ENCODE results near the gene CDKL4. TPM values are rescaled to one million over a fixed set of nuclear protein-coding genes. Genes with fewer than 3 reads are reported as not detected.

The CDKL4 gene
- total RNA-seq, 2 experiments from 2014 or later = 0.75 TPM; not detected in 1

DNA sequence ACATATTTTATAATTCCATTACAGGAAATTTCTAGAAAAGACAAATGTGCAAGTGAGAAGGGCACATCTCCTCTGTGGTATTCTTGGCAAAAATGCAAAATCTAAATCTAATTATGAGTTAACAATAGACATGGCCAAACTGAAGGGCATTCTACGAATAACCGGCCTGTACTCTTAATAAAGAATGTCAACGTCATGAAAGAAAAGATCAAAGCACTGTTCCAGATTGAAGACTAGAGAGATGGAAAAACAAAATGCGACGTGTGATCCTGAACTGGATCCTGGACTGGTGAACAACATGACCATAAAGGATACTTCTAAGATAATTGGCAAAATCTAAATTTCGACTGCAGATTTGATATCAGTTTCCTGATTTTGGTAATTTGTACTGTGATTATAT, 3.0 kb downstream of the CDKL4 start:
- ChIA-PET POLR2A (no interaction called here), CTCF (no interaction called here)
- H3K4me1 Mint-ChIP-seq (ENCODE audit: low read depth) = peaks cover 13% of the 10 kb centered on the region
- intact Hi-C loops (cut with DNase I, micrococcal nuclease) = no loop called here
- H3K9me3 Mint-ChIP-seq = peaks cover 5% of the 10 kb centered on the region
- no peak overlapping the region for H3K4me3 Mint-ChIP-seq
- no peaks in the 10 kb centered on the region for H3K36me3 Mint-ChIP-seq (ENCODE audit: low read depth)
- H3K4me3 ChIP-seq (ENCODE audit: low read length) = no peak overlapping the region
- H3K27ac Mint-ChIP-seq = no peak overlapping the region
- H3K27me3 Mint-ChIP-seq = no peaks in the 10 kb centered on the region
- H3K36me3 ChIP-seq (ENCODE audit: insufficient read depth, low read length) = no peaks in the 10 kb centered on the region
- peaks cover 0 to 4% of the 10 kb centered on the region in 2 experiments for H3K9me3 ChIP-seq (ENCODE audit: control insufficient read depth in 1 of 2, insufficient read depth in 1 of 2, low read length in 2 of 2)
- peaks cover 12% of the 10 kb centered on the region for H3K4me1 ChIP-seq (ENCODE audit: insufficient read depth, low read length)
- no peak overlapping the region for H3K27ac ChIP-seq (ENCODE audit: low read depth in 1 of 2, low read length in 2 of 2)
- TF ChIP-seq, protein P1, sequence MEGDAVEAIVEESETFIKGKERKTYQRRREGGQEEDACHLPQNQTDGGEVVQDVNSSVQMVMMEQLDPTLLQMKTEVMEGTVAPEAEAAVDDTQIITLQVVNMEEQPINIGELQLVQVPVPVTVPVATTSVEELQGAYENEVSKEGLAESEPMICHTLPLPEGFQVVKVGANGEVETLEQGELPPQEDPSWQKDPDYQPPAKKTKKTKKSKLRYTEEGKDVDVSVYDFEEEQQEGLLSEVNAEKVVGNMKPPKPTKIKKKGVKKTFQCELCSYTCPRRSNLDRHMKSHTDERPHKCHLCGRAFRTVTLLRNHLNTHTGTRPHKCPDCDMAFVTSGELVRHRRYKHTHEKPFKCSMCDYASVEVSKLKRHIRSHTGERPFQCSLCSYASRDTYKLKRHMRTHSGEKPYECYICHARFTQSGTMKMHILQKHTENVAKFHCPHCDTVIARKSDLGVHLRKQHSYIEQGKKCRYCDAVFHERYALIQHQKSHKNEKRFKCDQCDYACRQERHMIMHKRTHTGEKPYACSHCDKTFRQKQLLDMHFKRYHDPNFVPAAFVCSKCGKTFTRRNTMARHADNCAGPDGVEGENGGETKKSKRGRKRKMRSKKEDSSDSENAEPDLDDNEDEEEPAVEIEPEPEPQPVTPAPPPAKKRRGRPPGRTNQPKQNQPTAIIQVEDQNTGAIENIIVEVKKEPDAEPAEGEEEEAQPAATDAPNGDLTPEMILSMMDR (IDR thresholded peaks at IDR 0.05) = no peak
- no peaks in the 10 kb centered on the region for H3K27me3 ChIP-seq (ENCODE audit: control insufficient read depth in 1 of 2, insufficient read depth in 2 of 2, low read length in 2 of 2)
- ATAC-seq (ENCODE audit: poor library complexity) (no peak), DNase-seq (no peak)

DNA sequence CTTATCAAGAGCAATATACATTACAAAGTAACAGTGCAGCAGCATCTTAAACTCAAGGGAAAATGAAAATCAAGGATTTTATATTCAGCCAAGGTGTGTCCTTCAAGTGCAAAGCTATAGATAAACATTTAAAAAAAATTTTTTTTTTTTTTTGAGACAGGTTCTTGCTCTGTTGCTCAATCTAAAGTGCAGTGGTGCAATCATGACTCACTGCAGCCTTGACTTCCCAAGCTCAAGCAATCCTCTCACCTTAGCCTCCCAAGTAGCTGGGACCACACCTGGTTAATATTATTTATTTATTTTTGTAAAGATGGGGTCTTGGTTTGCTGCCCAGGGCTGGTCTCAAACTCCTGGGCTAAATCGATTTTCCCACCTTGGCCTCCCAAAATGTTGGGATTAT, 9.0 kb downstream of the CDKL4 start:
- Mint-ChIP-seq H3K27ac (no peak overlapping the region), H3K9me3 (peaks cover 5% of the 10 kb centered on the region)
- intact Hi-C loops (cut with DNase I, micrococcal nuclease) = no loop called here

DNA sequence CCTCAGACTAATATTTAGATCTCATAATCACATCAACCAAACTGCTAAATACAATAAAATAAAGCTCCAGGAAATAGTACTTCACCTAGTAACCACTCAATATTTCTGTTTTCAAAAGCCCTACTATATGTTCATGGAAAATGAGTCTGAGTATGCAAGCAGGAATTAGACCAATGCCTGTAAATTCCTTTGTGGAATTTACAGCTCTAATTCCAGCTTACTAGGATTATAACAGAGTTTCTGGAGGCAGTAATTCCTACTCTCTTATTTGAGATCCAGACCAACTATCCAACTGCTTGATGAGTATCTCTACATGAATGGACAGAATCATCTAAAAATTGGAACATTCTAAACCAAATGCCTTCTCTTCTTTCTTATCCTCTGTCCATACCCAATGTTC, 11.6 kb downstream of the CDKL4 start:
- no peaks in the 10 kb centered on the region for H3K36me3 ChIP-seq (ENCODE audit: insufficient read depth, low read length)
- H3K4me1 ChIP-seq (ENCODE audit: insufficient read depth, low read length) = peaks cover 10% of the 10 kb centered on the region
- H3K27ac Mint-ChIP-seq = no peak overlapping the region
- H3K27me3 ChIP-seq (ENCODE audit: control insufficient read depth in 1 of 2, insufficient read depth in 2 of 2, low read length in 2 of 2) = no peaks in the 10 kb centered on the region
- H3K4me1 Mint-ChIP-seq (ENCODE audit: low read depth) = peaks cover 22% of the 10 kb centered on the region
- no peak overlapping the region for H3K27ac ChIP-seq (ENCODE audit: low read depth in 1 of 2, low read length in 2 of 2)
- H3K9me3 ChIP-seq (ENCODE audit: control insufficient read depth in 1 of 2, insufficient read depth in 1 of 2, low read length in 2 of 2) = no peaks in the 10 kb centered on the region
- TF ChIP-seq, protein P1 (IDR thresholded peaks at IDR 0.05) = no peak
- intact Hi-C loops (cut with DNase I, micrococcal nuclease) = no loop called here
- H3K4me3 Mint-ChIP-seq = no peak overlapping the region
- H3K9me3 Mint-ChIP-seq = peaks cover 5% of the 10 kb centered on the region
- no peaks in the 10 kb centered on the region for H3K27me3 Mint-ChIP-seq
- no peak overlapping the region for H3K4me3 ChIP-seq (ENCODE audit: low read length)
- POLR2A ChIA-PET = no interaction called here
- ATAC-seq (ENCODE audit: poor library complexity) = no peak
- no peak for DNase-seq
- H3K36me3 Mint-ChIP-seq (ENCODE audit: low read depth) = no peaks in the 10 kb centered on the region
- CTCF ChIA-PET = interaction anchor here (0.7 kb wide), 1 partner anchor 31 kb away, joined by 3 read pairs; no protein-coding TSS in a partner anchor

More for the DNA sequence above, 9.0 kb downstream of the CDKL4 start:
- Histone ChIP-seq H3K4me3 (ENCODE audit: low read length) (no peak overlapping the region), H3K36me3 (ENCODE audit: insufficient read depth, low read length) (no peaks in the 10 kb centered on the region), H3K9me3 (ENCODE audit: control insufficient read depth in 1 of 2, insufficient read depth in 1 of 2, low read length in 2 of 2) (no peaks in the 10 kb centered on the region), H3K27me3 (ENCODE audit: control insufficient read depth in 1 of 2, insufficient read depth in 2 of 2, low read length in 2 of 2) (no peaks in the 10 kb centered on the region), H3K4me1 (ENCODE audit: insufficient read depth, low read length) (no peaks in the 10 kb centered on the region), H3K27ac (ENCODE audit: low read depth in 1 of 2, low read length in 2 of 2) (no peak overlapping the region)
- ChIA-PET CTCF (no interaction called here), POLR2A (no interaction called here)
- ATAC-seq (ENCODE audit: poor library complexity) (no peak), DNase-seq (no peak)
- peaks cover 1% of the 10 kb centered on the region for H3K4me1 Mint-ChIP-seq (ENCODE audit: low read depth)
- TF ChIP-seq, protein P1 (IDR thresholded peaks at IDR 0.05) = no peak
- no peaks in the 10 kb centered on the region for H3K36me3 Mint-ChIP-seq (ENCODE audit: low read depth)
- no peaks in the 10 kb centered on the region for H3K27me3 Mint-ChIP-seq
- H3K4me3 Mint-ChIP-seq = no peak overlapping the region
